Islet of Langerhans (tissue), 1 donor: ENCODE measurements around the gene PROK2.

Experiments
- FAIRE-seq: peaks from one replicate; lab custom pipeline; 2011; peaks lifted over from hg19 to GRCh38; lab: Jason Lieb, UNC

The PROK2 gene

DNA sequence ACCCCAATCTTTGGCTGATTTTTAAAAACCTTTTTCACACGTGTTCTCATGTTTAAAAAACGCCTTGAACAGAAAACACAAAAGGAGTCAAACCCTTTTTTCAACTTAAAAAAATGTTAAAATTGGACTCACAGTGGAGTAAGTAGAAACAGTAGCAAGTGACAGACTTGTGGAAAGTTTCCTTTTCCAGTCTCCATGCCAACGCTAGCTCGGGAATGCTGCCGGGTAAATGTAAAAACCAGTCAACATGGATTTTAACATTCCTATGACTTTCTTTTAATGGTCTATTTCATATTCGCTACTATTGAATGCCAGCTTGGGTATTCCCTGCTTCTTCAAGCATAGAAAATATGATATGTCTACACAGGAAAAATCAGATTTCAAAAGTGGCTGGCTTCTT is 1.6 kb upstream of the PROK2 start:
- no peak for FAIRE-seq

DNA sequence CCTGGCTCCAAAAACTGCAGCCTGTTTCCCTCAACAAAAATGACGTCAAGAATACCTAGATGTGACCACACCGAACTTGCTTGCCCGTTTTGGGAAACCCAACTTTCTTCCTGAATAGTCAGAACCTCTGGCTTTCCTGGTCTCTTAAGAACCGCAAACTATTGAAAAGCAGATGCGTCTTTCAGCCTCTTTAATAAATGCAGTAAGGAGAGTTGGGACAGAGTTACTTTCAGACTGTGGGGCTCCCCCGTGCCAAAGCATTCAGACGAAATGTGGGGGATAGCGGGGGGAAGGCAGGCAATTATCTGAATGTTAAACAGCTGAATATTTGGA is 1.2 kb upstream of the PROK2 start:
- FAIRE-seq, result no peak

DNA sequence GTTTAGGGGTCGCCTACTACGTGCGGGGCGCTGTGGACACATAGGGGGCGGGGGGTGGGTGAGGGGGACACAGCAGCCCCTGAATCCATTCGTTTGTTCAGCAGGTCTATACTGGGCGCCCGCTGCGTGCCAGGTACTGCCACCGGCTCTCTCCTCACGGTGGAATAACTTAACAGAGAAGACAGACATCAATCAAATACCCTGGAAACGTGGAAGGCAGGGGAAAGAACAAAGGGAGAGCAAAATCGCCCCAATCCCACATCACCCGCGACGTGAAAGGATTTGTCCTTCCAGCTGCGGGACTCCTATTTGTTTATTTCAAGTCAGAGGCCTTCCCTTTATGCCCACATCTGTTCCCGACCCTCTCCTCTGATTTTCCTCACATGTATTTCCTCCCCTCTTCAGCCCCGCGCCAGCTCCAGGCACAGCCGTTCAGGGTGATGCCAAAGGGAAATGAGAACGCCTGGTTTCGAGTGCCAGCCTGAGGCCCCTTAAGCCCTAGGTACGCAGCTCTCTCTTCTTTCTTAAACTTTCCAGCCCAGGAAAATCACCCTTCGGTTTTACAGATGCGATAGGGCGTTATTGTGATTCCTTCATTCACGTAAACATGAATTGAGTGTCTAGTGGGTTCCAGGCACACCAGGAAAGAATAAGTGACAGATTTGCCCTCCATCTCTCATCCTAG is 726 bp upstream of the PROK2 start:
- no peak for FAIRE-seq

DNA sequence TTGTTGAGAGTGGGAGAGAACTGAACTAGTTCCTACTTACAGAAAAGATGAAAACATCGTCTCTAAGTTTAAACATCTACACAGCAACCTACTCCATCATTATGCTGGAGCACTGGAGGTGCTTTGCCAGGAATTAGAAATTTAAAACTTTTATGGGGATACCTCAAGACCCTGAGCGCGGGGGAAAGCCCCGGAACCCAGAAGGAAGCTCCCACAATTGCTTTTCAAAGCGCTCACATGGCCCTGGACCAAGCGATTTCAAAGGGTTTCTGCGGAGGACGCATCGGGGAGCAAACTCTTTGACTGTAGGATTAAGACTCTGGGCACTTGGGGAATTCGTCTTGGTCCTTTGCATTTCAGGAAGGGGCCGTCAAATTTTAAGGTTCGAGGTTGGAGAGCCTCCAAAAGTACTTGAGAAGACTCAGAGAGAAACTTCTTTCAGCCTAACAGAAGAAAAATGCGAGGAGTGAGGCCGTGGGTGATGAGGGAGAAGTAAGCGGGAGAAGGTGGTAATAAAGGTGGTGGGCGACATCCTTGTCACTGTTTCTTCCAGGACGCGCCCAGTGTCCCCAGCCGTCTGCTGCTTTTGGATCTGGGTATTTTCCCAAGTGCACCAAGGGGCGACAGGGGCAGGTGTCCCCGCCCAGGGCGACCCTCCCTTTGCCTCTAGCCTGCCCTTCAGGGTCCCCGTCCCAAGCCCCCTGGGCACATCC is 591 bp downstream of the PROK2 start:
- no peak for FAIRE-seq

DNA sequence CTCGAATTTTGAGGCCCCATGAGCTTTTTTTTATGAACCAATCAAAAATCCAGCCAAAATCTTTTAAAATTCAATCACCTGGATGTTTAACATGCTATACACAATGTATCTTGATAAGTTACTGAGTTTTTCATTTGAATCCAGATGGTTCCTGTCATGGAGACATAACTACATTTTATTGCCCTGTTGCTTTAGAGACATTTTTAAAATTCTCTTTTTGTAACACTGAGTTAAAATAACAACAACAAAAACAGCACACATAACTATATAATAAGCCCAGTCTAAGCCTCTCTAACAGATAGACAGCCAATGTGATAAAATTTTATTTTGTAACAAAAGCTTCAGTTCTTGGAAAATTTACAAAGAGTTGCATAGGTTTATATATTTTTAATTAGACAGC is 1.8 kb downstream of the PROK2 start:
- FAIRE-seq, result no peak

DNA sequence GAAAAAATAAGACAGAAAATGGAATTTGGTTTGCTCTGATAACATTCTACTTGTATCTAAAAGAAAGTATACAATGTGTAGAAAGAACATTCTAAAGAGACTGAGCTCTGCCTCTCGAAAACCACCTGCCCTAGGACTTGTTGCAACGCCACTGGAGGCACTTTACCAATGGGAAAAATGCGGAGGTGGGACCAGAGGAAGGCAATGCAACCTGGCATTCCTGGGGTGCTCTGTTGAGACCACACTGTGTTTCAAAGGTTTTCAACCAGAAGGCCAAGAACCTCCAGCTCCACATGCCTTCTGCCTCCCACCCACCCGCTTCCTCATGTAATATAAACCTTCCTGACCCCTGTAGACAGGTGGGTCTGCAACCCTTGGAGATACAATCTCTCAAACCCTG is 4.5 kb downstream of the PROK2 start:
- no peak for FAIRE-seq

DNA sequence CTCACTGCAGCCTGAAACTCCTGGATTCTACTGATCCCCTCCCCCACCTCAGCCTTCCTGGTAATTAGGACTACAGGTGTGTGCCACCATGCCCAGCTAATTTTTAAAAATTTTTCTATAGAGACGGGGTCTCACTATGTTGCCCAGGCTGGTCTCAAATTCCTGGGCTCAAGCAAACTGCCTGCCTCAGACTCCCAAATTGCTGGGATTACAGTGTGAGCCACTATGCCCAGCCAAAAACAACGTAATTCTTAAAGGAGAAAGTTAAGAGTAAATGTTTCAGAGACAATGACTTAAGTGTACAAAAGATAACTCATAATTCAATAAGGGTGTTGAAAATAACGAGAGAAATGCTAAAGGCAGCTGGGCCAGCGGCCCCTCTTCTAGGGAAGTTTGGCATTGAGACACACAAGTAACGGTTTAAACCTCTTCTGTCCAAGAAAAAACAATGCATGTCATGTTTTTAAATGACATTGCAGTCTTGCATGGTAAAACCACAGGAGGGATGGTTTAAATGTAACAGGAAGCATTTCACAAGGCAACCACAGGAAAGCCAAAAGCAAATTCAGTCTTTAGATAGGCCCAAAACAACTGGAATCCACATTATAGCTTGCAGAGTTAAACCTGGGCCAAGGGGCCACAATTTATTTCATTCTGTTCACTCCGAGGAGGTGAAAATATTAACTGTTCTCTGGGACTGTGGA is 5.1 kb downstream of the PROK2 start:
- no peak for FAIRE-seq

DNA sequence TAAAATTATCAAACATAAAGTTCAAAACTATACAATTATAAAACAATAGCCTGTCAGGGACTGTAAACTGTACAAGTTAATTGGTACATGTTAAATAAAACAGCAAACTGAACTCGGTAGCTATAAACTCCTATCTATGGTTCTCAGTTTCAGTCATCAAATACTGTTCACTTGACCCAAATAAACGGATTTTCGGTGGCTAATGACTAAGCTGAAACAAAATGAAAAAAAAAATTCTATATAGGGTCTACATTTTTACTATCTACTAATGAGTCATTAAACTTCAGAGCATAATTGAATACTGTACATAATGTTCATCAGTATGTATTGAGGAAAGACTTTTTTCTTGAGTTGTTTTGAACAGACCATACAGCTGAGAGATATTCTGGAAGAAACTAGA is 6.6 kb downstream of the PROK2 start:
- peak; percentile 41 for FAIRE-seq

DNA sequence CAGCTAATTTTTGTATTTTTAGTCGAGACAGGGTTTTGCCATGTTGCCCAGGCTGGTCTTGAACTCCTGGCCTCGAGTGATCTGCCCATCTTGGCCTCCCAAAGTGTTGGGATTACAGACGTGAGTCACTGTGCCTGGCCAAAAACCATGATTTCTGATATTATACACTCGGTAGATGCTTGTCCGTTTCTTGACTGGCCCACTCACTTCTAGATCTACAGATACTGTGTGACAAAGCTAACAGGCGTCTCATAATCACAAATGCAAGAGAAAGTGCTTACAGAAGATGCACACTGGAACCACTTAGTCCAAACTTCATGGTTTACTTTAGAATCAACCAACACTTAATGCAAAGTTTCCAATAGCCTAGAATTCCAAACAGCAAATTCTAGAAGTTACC is 8.4 kb downstream of the PROK2 start:
- FAIRE-seq, result no peak

DNA sequence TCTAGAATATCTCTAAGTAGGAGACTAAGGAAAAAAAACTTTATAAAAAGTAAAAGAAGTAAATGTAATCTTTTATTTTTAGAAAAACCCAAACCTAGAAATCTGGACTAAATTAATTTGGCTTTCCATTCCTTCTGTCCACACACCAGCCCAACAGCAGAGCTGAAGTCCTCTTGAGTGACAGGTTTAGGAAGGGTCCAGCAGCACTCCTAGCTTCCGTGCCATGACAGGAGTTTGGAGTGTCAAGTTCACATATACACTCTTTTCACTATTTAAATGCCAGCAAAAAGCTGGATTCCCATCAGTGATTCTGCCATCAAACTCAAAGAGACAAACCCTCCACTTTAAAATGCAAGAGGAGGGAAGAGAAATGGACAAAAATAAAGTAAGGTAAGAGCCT is 13.1 kb downstream of the PROK2 start:
- no peak for FAIRE-seq

DNA sequence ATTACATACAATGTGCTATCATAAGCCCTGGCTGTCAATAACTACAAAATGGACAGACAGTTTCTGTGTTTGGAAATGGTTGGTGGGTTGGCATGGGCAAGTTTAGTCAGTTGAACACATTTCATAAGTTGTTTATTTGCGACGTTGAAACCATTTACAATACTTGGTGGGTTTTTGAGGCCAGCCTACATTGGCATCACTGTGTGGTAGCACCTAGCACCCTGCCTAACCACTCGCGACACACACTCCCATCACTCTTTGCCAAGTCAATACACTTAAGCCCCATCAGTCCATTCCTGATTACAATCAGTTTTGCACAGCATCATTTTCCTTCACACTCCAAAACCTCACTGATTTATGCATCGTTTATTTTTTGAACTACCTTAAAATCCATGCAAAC is 13.8 kb downstream of the PROK2 start:
- no peak for FAIRE-seq

DNA sequence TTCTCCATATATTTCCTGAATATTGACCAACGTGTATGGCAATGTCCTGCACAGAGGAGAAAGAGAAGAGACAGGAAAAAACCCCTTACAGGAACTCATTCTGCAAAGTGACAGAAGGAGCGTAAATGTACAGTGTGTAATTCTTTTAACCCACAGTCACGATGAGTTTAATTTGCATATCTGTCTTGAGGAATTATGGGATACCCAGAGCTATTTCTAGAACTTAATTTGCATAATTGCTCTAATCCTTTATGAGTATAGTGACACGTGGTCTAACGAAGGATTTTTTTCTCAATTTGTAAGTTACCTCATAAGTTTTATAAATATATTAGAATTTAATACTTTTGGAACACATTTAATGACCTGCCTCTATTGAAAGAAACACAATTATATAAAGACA is 21.5 kb downstream of the PROK2 start:
- no peak for FAIRE-seq

DNA sequence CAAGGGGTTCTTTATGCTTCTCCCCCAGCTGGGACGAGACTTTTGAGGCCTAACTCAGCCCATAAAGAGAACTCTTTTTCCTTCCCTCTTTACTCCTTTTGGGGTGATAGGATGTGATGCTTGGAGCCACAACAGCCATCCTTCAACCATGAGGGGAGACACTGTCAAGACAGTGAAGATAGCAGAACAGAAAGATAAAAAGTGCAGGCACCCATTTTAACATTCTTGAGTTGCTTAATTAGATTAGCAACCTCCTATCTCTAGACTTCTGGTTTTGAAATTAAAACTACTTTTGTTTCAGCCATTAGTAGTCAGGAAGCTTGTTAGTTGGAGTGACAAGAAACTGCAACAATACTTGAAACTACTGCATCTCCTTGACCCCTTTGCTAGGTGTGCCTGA is 24.8 kb downstream of the PROK2 start:
- FAIRE-seq, result no peak

DNA sequence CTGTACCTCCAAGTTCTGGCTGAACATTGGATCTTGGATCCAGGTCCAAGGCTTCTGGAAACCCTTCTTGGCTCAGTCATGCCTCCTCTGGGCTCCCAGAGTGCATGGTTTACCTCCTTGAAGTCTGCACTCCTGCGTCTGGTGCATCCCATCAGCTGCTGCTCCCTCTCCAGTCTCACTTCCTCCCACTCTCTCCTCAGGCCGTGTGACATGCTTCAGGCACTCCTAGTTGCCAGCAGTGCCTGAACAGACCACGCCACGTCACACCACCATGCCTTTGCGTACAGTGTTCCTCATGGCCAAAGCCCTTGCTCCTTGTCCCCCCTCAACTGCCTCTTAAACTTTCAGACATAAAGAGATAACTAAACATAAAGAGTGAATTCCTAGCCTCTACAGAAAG is 25.5 kb downstream of the PROK2 start:
- FAIRE-seq, result no peak

DNA sequence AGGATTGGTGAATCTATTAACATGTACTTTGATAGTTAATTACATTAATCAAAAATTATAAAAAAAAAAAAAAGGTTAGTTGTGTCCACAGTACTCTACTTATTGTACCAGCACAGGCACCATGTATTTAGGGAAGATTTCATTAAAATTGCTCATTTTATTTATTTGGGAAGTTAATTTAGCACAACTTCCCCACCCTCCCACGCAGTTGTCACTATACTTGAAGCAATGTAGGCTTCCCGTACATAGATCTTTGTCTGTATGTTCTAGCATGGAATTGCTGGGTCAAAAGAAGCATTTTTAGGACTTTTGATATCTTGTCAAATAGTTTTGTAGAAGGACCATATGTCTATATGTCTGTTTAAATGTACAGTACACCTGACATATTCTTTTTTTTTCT is 26.9 kb downstream of the PROK2 start:
- no peak for FAIRE-seq

DNA sequence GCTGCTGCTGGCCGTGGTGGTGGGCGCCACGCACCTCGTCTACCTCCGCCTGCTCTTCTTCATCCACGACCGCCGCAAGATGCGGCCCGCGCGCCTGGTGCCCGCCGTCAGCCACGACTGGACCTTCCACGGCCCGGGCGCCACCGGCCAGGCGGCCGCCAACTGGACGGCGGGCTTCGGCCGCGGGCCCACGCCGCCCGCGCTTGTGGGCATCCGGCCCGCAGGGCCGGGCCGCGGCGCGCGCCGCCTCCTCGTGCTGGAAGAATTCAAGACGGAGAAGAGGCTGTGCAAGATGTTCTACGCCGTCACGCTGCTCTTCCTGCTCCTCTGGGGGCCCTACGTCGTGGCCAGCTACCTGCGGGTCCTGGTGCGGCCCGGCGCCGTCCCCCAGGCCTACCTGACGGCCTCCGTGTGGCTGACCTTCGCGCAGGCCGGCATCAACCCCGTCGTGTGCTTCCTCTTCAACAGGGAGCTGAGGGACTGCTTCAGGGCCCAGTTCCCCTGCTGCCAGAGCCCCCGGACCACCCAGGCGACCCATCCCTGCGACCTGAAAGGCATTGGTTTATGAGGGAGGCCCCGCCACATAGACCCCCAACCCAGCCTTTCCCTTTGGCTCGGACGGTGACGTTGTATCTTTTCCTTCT is 30.2 kb downstream of the PROK2 start:
- FAIRE-seq, result no peak

DNA sequence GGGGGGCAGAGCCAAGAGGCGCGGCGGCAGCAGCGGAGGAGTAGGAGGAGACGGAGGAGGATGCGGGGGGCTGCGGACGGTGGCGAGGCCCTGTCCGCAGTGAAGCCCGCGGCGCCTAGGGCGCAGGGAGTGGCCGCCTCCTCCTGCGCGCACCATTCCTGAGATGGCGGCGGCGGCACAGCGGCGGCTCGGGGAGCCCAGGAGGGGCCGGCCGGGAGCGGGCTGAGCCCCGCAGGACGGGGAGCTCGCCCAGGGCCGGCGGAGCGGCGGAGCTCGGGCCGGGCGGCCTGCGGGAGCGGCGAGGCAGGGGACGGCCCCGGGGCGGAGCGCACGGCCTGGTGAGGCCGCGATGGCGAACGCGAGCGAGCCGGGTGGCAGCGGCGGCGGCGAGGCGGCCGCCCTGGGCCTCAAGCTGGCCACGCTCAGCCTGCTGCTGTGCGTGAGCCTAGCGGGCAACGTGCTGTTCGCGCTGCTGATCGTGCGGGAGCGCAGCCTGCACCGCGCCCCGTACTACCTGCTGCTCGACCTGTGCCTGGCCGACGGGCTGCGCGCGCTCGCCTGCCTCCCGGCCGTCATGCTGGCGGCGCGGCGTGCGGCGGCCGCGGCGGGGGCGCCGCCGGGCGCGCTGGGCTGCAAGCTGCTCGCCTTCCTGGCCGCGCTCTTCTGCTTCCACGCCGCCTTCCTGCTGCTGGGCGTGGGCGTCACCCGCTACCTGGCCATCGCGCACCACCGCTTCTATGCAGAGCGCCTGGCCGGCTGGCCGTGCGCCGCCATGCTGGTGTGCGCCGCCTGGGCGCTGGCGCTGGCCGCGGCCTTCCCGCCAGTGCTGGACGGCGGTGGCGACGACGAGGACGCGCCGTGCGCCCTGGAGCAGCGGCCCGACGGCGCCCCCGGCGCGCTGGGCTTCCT is 31.0 kb downstream of the PROK2 start, which contains the start of gene GPR27:
GPR27 (plus strand) TSS at position 155 of the 909 bp plus-strand sequence; CDS start at position 350, 195 bp downstream.
- no peak for FAIRE-seq

DNA sequence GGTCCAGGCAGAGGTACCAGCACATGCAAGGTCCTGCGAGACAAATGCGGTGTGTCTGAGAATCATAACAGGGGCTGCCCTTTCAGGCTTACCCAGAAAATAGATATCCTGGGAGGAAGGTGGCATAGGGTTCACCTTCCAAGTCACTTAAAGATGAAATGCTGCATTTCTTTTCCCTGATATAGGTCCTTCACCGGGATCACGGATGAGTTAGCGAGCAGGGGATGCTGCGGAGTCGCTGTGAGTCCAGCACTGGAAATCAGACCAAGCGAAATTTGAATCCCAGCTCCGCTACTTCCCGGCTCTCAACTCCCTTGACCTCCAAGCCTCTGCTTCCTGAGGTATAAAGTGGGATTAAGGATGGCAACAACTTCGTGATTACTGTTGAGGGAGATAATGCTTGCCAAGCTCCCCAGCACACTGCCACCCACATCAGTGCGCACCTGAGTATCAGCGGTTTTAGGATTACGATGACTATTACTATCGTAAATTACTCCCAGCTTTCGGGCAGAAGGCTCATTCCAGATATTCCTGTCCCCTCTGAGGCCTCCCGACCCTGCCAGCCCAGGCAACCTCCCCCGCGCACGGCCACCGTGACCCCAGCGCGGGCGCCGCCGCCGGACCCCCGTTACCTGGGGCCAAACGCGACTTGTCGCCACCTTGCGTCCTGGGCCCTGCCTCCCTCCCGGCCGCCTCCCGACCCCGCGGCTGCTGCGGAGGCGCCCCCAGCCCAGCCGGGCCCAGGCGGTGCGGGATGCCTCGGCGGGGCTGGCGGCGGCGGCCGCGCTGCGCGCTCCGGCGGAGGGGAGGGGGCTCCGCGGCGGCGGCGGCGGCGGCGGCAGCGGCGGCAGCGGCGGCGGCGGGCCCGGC is 31.9 kb downstream of the PROK2 start:
- FAIRE-seq, result no peak

DNA sequence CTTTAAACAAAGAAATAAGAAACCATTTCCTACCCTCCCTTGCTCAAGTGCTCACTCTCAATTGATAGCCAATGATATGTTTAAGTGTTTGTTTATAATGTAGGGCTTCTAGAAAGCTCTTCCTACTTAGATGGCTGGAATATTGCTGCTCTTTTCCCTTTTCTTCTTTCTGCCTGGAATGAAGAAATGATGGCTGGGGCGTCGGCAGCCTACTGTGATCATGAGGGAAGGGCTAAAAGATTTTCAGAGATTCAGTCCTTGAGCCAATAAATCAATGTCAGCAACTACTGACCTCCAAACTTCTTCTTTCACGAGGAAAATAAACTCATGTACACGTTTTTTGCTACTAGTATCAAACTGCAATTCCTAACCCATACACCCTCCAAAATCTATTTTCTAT is 33.3 kb downstream of the PROK2 start:
- no peak for FAIRE-seq

DNA sequence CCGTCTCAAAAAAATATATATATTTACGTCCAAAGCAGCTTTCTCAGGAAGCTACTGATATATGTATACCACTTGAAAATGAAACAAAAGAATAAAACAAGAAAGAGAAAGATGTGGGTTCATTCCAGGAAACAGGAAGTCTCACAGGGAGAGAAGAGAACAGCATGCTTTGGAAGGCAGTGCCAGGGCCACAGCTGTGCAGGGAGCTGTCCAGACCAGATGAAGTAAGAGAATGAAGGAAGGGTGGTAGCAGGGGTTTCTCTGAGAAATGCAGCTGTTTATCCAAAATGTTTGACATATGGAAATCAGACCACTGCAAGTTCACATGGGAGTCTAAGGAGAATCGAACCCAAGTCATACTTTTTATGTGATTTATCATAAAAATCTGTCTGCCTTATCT is 40.2 kb downstream of the PROK2 start:
- FAIRE-seq, result no peak

DNA sequence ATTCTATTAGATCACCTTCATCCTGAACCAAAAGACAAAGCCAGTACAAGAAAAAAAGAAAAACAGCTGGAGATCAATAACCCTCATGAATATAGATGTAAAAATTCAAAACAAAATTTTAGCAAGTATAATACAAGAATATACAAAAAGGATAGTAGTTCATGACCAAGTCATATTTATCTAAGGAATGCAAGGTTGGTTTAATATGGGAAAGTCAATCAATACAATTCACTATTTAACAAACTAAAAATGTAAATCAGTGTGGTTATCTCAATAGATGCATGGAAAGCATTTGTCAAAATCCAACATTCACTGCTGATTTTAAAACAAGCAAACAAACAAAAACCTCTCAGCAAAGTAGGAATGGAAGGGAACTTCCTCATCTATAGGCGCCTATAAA is 42.3 kb downstream of the PROK2 start:
- FAIRE-seq, result no peak
